ENCODE measurements around the gene UNC93A. TPM values are rescaled to one million over a fixed set of nuclear protein-coding genes. Genes with fewer than 3 reads are reported as not detected.

The UNC93A gene
- total RNA-seq, 2 experiments from 2014 or later: not detected

- ChIA-PET POLR2A (no interaction called here), CTCF (ENCODE audit: unreplicated experiment) (no interaction called here)
- Histone ChIP-seq H2AFZ (ENCODE audit: low read length) (no peak overlapping the region), H3K9me3 (ENCODE audit: low read length) (no peaks in the 10 kb centered on the region), H3K27ac (ENCODE audit: low read depth, low read length, poor library complexity, severe bottlenecking) (no peak overlapping the region), H4K20me1 (ENCODE audit: insufficient read depth, low read length) (no peaks in the 10 kb centered on the region), H3K9me2 (ENCODE audit: insufficient read depth, low read length) (no peaks in the 10 kb centered on the region), H3K36me3 (ENCODE audit: insufficient read depth, low read length) (no peaks in the 10 kb centered on the region), H3K79me2 (ENCODE audit: insufficient read depth, low read depth, low read length) (no peaks in the 10 kb centered on the region), H3K4me3 (ENCODE audit: low read depth, low read length, poor library complexity, severe bottlenecking) (no peak overlapping the region), H3K4me2 (ENCODE audit: low read length) (no peak overlapping the region), H3K4me1 (ENCODE audit: insufficient read depth, low read length, poor library complexity, severe bottlenecking) (no peaks in the 10 kb centered on the region)
- intact Hi-C loops (cut with micrococcal nuclease; ENCODE audit: unreplicated experiment): no loop called here
- TF ChIP-seq, protein P1, sequence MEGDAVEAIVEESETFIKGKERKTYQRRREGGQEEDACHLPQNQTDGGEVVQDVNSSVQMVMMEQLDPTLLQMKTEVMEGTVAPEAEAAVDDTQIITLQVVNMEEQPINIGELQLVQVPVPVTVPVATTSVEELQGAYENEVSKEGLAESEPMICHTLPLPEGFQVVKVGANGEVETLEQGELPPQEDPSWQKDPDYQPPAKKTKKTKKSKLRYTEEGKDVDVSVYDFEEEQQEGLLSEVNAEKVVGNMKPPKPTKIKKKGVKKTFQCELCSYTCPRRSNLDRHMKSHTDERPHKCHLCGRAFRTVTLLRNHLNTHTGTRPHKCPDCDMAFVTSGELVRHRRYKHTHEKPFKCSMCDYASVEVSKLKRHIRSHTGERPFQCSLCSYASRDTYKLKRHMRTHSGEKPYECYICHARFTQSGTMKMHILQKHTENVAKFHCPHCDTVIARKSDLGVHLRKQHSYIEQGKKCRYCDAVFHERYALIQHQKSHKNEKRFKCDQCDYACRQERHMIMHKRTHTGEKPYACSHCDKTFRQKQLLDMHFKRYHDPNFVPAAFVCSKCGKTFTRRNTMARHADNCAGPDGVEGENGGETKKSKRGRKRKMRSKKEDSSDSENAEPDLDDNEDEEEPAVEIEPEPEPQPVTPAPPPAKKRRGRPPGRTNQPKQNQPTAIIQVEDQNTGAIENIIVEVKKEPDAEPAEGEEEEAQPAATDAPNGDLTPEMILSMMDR (conservative IDR thresholded peaks at IDR 0.05; ENCODE audit: low read length): no peak
- TF ChIP-seq EZH2phosphoT487 (IDR thresholded peaks at IDR 0.05; ENCODE audit: borderline replicate concordance, low read depth, low read length): no peak
- no peak for DNase-seq (ENCODE audit: low spot score)
- BruUV-seq (replicated peaks): no TSS peak
Observed at GRCh38 chr6:167338541-167339117, 47.5 kb downstream of the UNC93A start.

- CTCF ChIA-PET (ENCODE audit: unreplicated experiment): no interaction called here
- H2AFZ ChIP-seq (ENCODE audit: low read length): no peak overlapping the region
- POLR2A ChIA-PET: no interaction called here
- no peaks in the 10 kb centered on the region for H3K79me2 ChIP-seq (ENCODE audit: insufficient read depth, low read depth, low read length)
- no peaks in the 10 kb centered on the region for H3K9me3 ChIP-seq (ENCODE audit: low read length)
- TF ChIP-seq, protein P1 (conservative IDR thresholded peaks at IDR 0.05; ENCODE audit: low read length): no peak
- no peak for TF ChIP-seq EZH2phosphoT487 (IDR thresholded peaks at IDR 0.05; ENCODE audit: borderline replicate concordance, low read depth, low read length)
- no peaks in the 10 kb centered on the region for H3K9me2 ChIP-seq (ENCODE audit: insufficient read depth, low read length)
- H4K20me1 ChIP-seq (ENCODE audit: insufficient read depth, low read length): no peaks in the 10 kb centered on the region
- no TSS peak for BruUV-seq (replicated peaks)
- no peaks in the 10 kb centered on the region for H3K36me3 ChIP-seq (ENCODE audit: insufficient read depth, low read length)
- no peak for DNase-seq (ENCODE audit: low spot score)
- intact Hi-C loops (cut with micrococcal nuclease; ENCODE audit: unreplicated experiment): no loop called here
- no peak overlapping the region for H3K4me2 ChIP-seq (ENCODE audit: low read length)
- H3K27ac ChIP-seq (ENCODE audit: low read depth, low read length, poor library complexity, severe bottlenecking): no peak overlapping the region
- H3K4me1 ChIP-seq (ENCODE audit: insufficient read depth, low read length, poor library complexity, severe bottlenecking): no peaks in the 10 kb centered on the region
- H3K4me3 ChIP-seq (ENCODE audit: low read depth, low read length, poor library complexity, severe bottlenecking): no peak overlapping the region
Observed at GRCh38 chr6:167341038-167341583, 50.0 kb downstream of the UNC93A start.
